Jurkat, Clone E6-1 (cell line): ENCODE measurements around the gene ELOF1.
"Not testable (repeated sequence)": the region's sequence is repeated elsewhere in the genome, so short reads cannot be mapped to it uniquely, and the experiment has no call there.

Experiments used
- DNase-seq: peaks from one replicate; pipeline ENCODE4 v3.0.0-alpha.2; 2011; ENCODE audit warnings: low read depth, low spot score
- H3K4me3 ChIP-seq: 2 replicates; pipeline ENCODE4 v1.5.1; 2011; ENCODE audit warnings: mild to moderate bottlenecking, low read length, control low read depth, moderate library complexity

The ELOF1 gene

DNA sequence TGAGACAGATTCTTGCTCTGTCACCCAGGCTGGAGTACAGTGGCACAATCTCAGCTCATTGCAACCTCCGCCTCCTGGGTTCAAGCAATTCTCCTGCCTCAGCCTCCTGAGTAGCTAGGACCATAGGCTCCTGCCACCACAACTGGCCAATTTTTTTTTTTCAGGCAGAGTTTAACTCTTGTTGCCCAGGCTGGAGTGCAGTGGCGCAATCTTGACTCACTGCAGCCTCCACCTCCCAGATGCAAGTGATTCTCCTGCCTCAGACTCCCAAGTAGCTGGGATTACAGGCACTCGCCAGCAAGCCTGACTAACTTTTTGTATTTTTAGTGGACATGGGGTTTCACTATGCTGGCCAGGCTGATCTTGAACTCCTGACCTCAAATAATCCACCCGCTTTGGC is 14.7 kb upstream of the ELOF1 start:
- H3K4me3 ChIP-seq, DNase-seq: not testable (repeated sequence)

DNA sequence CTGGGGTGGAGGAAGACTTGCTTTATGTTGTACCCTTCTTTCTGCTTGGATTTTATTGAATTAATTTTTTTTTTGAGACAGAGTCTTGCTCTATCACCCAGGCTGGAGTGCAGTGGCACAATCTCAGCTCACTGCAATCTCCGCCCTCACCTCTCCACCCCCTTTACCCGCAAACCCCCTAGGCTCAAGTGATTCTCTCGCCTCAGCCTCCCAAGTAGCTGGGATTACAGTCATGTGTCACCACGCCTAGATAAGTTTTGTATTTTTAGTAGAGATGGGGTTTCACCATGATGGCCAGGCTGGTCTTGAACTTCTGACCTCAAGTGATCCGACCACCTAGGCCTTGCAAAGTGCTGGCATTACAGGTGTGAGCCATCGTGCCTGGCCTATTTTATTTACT is 14.3 kb upstream of the ELOF1 start:
- not testable (repeated sequence) for H3K4me3 ChIP-seq, DNase-seq

DNA sequence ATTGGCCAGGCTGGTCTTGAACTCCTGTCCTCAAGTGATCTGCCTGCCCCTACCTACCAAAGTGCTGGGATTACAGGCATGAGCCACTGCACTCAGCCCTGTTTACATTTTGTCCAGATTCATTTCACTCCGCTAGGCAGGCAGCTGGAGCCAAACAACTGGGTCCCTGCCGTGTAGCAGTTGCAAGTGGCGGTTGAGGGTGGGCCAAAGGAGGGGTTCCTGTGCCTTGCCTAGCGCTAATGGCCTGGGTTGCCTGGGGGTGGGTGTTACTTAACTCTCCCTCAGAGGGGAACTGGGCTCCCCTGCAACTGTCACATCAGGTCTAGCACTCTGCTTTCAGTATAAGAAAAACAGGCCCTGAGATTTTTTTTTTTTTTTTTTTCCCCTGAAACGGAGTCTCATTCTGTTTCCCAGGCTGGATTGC is 11.0 kb upstream of the ELOF1 start:
- no peak overlapping the region for H3K4me3 ChIP-seq
- DNase-seq: peak; percentile 14

DNA sequence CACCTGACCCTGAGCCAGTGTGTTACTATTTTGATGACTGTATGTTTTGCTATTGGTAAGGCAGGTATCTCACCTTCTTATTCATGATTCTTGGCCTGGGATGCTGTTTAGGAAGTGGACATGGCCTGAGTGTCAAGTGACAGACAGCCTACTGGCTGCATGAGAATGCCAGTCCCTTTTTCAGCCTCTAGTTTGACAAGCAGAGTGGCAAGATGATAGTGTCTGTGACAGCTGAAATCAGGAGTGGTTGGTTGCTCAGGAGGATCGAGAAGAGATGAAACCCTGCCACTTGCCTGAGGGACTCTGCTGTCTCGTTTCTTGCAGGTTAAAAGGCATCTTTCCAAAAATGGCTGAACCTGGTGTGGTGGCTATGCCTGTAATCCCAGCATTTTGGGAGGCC is 7.1 kb upstream of the ELOF1 start:
- DNase-seq: no peak
- H3K4me3 ChIP-seq: no peak overlapping the region

DNA sequence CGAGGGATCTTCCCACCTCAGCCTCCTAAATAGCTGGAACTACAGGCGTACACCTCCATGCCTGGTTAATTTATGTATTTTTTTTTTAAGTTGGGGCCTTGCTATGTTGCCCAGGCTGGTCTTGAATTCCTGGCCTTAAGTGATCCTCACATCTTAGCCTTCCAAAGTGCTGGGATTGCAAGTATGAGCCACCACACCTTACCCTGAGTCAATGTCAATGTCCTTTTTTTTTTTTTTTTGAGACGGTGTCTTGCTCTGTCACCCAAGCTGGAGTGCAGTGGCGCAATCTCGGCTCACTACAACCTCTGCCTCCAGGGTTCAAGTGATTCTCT is 6.6 kb upstream of the ELOF1 start:
- DNase-seq, H3K4me3 ChIP-seq: not testable (repeated sequence)

DNA sequence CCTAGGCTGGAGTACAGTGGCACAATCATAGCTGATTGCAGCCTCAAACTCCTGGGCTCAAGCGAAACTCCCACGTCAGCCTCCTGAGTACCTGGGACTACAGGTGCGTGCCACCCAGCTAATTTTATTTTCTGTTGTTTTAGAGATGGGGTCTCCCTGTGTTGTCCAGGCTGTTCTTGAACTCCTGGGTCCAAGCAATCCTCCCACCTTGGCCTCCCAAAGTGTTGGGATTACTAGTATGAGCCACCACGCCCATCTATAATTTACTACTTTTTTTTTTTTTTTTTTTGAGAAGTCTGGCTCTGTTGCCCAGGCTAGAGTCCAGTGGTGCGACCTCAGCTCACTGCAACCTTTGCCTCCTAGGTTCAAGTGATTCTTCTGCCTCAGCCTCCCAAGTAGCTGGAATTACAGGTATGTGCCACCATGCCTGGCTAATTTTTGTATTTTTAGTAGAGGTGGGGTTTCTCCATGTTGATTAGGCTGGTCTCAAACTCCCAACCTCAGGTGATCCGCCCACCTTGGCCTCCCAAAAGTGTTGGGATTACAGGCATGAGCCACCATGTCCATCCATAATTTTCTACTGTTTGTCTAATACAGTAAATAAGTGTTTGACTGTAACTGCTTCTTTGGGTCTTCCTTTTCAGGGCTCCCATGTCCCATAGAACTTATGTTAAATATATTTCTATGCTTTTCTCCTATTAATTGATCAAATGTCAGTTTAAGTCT is 5.2 kb upstream of the ELOF1 start:
- DNase-seq, H3K4me3 ChIP-seq: not testable (repeated sequence)

DNA sequence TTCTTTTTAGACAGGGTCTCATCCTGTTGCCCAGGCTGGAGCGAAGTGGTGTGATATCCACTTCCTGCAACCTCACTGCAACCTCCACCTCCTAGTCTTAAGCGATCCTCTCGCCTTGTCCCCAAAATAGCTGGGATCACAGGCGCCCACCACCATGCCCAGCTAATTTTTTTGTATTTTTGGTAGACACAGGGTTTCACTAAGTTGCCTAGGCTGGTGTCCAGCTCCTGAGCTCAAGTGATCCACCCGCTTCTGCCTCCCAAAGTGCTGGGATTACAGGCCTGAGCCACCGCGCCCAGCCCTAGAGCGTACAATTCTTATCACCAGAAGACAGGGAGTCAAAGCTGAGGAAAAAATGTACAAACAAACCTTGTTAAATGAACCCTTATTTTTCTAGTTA is 4.5 kb upstream of the ELOF1 start:
- DNase-seq: no peak
- no peak overlapping the region for H3K4me3 ChIP-seq

DNA sequence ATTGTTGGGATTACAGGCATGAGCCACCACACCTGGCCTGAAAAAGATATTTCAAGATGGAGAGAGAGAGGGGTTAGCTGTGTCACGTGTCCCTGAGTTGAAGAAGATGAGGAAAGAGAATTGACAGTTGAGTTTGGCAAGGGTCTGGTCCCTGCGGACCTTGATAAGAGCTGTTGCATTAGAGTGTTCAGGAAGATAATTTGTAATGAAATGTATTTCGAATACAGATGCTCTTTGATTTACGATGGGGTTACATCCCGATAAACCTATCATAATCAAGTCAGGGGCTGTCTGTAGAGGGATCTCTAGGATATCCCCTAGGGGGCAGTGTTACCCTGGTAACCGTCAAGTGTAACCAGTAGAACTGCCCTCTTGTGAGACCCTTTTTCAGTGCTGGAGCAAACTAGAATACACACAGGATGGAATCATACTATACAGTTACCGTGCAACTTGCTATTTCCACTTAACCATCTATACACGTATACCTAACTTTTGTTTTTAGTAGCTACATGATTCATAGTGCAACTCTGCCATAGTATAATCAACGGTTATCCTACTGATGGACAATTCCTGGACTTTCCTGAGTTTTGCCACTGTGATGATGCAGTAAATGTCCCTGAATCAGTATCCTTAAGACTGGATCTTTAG is 1.5 kb upstream of the ELOF1 start:
- peak; percentile 88 for DNase-seq
- no peak overlapping the region for H3K4me3 ChIP-seq

DNA sequence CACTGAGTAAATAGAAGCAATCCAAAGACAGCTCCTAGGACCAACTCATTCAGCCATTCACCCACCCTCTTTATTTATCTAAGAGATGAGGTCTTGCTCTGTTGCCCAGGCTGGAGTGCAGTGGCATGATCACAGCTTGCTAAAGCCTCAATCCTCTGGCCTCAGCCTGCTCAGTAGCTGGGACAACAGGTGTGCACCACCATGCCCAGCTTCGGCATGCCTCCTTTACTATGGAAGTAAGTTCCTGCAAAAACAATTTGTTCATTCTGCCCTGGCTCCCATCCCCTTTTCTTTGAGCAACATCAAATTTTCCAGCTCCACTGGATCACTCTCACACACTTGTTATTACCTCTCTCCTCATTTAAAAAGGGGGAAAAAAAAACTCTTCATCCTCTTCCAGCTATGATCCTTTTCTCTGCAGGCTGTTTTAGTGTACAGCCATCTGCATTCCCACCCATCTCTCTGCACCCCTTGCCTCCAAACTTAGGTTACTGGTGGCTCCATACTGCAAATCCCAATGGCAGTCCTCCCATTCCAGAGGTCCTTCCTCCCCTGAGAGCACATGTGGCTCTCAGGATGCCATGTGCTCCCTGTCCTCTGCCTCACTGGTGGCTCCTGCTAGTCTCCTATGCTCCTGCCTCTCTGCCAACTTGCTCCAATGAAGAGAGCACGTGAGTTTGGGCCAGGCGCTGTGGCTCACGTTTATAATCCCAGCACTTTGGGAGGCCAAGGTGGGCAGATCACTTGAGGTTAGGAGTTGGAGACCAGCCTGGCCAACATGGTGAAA is 2.2 kb downstream of the ELOF1 start:
- no peak for DNase-seq
- H3K4me3 ChIP-seq: no peak overlapping the region

GRCh38 chr19:11555246-11555645 is 3.8 kb downstream of the ELOF1 start:
- DNase-seq: no peak
- no peak overlapping the region for H3K4me3 ChIP-seq

DNA sequence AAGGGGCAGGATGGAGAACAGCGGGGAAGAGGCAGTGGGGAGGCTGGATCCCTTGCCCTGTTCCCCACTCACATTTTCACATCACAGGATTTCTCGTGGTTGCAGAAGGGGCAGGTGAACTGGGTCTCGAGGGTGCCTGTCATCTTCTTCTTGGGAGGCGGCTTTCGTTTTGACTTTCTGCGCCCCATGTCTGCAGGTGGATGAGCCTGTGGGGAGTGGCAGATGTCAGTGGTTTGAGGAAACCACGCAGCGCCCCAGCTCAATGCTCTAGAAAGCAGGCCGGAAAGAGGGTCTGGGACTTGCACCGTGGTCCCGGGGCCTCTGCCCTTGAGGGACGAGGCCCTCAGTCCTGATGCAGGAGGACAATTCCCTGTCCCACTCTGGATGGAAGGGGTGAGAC is 4.9 kb downstream of the ELOF1 start:
- H3K4me3 ChIP-seq: no peak overlapping the region
- DNase-seq: no peak

GRCh38 chr19:11552666-11553372 is 6.2 kb downstream of the ELOF1 start:
- DNase-seq: no peak
- no peak overlapping the region for H3K4me3 ChIP-seq

- DNase-seq: no peak
- no peak overlapping the region for H3K4me3 ChIP-seq
Observed at GRCh38 chr19:11551603-11552235, 7.3 kb downstream of the ELOF1 start.

DNA sequence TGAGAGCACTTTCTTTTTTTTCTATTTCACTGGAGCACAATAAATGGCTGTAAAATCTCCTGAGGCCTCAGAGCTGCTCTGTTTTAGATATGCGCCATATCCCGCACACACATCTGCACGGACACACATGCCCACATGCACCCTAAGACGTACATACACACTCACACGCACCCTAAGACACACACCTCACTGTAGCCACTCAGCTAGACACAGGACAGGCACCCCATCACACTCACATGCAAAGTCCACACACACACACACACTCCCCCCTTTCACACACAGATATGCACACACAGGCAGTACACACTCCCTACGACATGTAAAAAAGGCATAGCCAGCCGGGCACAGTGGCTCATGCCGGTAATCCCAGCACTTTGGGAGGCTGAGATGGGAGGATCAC is 8.8 kb downstream of the ELOF1 start:
- H3K4me3 ChIP-seq: no peak overlapping the region
- DNase-seq: no peak

DNA sequence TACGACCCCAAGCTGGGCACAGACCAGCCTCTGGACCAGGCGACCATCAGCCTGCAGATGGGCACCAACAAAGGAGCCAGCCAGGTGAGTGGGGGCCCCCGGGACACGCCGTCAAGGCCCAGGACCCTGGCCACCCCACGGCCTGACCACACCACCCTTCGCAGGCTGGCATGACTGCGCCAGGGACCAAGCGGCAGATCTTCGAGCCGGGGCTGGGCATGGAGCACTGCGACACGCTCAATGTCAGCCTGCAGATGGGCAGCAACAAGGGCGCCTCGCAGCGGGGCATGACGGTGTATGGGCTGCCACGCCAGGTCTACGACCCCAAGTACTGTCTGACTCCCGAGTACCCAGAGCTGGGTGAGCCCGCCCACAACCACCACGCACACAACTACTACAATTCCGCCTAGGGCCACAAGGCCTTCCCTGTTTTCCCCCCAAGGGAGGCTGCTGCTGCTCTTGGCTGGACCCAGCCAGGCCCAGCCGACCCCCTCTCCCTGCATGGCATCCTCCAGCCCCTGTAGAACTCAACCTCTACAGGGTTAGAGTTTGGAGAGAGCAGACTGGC is 9.6 kb downstream of the ELOF1 start:
- DNase-seq: no peak
- H3K4me3 ChIP-seq: no peak overlapping the region

GRCh38 chr19:11547929-11548700 is 10.9 kb downstream of the ELOF1 start:
- no peak for DNase-seq
- H3K4me3 ChIP-seq: no peak overlapping the region

GRCh38 chr19:11541238-11541637 is 17.8 kb downstream of the ELOF1 start:
- no peak for DNase-seq
- H3K4me3 ChIP-seq: no peak overlapping the region

GRCh38 chr19:11540645-11541044 is 18.4 kb downstream of the ELOF1 start:
- H3K4me3 ChIP-seq: no peak overlapping the region

More at GRCh38 chr19:11540645-11541044, 18.4 kb downstream of the ELOF1 start:
- DNase-seq: no peak
